ENCODE results near the gene C2CD5. TPM values are rescaled to one million over a fixed set of nuclear protein-coding genes. Genes with fewer than 3 reads are reported as not detected.

Gene C2CD5
- total RNA-seq: 17.1 to 30.5 TPM (median 17.3 TPM) in 3 replicates
- long read RNA-seq, full-length matches to known transcripts: 7 of 17 reads
- long read RNA-seq, partial matches to known transcripts: 3 of 17 reads
- long read RNA-seq, other reads (novel, unspliced or antisense): 7 of 17 reads

DNA sequence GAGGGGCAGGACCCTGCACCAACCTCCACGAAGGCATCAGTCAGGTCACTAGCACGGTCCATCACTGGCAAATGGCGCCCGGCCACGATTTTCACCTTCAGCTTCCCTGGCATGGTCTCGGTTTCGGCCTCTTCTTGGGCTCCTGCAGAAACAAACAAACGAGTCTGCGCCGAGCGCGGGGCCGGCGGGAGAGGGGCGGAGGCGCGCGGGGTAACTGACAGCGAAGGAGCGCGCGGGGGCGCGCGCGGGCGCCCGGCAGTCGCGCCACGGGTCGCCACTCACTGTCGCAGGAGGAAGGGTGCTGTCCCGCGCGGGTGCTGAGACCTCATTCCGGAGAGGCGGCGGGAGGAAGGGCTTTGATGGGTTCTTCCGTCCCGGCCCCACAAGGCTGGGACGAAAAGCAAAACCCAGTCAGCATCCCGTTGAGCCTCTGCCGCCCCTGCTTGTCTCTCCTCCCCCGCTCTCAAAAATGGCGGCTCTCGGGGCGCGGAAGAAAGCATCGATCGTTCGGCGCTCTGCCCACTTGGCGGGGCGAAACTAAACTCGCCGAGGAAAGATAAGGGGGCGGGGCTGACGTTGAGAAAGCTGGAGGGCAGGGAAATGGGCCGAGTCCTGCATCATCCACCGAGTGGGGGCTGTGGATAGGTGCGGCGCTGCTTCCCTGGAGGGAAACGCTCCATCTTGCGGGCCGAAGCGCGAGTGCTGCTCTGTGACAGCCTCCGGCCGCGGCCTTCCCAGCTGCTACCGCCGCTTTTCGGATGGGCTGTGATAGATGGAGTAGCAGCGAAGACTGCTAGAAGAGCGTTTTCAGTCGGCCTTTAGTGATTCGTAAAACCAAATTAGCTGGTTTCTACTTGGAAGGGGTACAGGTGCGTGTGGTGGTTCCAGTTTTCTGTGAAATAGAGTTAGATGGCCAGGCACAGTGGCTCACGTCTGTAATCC, at the start of gene C2CD5:
Gene C2CD5, minus strand, starts transcription at position 505 of the 942 bp plus-strand sequence. Its CDS starts 392 bp downstream, at position 113.
- TF ChIP-seq, protein P1, sequence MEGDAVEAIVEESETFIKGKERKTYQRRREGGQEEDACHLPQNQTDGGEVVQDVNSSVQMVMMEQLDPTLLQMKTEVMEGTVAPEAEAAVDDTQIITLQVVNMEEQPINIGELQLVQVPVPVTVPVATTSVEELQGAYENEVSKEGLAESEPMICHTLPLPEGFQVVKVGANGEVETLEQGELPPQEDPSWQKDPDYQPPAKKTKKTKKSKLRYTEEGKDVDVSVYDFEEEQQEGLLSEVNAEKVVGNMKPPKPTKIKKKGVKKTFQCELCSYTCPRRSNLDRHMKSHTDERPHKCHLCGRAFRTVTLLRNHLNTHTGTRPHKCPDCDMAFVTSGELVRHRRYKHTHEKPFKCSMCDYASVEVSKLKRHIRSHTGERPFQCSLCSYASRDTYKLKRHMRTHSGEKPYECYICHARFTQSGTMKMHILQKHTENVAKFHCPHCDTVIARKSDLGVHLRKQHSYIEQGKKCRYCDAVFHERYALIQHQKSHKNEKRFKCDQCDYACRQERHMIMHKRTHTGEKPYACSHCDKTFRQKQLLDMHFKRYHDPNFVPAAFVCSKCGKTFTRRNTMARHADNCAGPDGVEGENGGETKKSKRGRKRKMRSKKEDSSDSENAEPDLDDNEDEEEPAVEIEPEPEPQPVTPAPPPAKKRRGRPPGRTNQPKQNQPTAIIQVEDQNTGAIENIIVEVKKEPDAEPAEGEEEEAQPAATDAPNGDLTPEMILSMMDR (IDR thresholded peaks at IDR 0.05): peak; percentile 67
- peaks cover 4% of the 10 kb centered on the region for H3K36me3 Mint-ChIP-seq (ENCODE audit: low read depth)
- H3K4me3 Mint-ChIP-seq (ENCODE audit: unreplicated experiment): peak within 1 kb of the TSS; percentile 89
- peak; percentile 98 for DNase-seq (ENCODE audit: low spot score)
- no peaks in the 10 kb centered on the region for H3K27me3 Mint-ChIP-seq (ENCODE audit: low read depth)
- H3K9me3 Mint-ChIP-seq (ENCODE audit: low read depth): peaks cover 3% of the 10 kb centered on the region
- H3K27ac Mint-ChIP-seq (ENCODE audit: unreplicated experiment): peak within 1 kb of the TSS; percentile 94
- H3K4me1 Mint-ChIP-seq (ENCODE audit: low read depth): peaks cover 27% of the 10 kb centered on the region

- no peak overlapping the region for H3K4me3 Mint-ChIP-seq (ENCODE audit: unreplicated experiment)
- TF ChIP-seq, protein P1 (IDR thresholded peaks at IDR 0.05): no peak
- no peaks in the 10 kb centered on the region for H3K9me3 Mint-ChIP-seq (ENCODE audit: low read depth)
- no peaks in the 10 kb centered on the region for H3K27me3 Mint-ChIP-seq (ENCODE audit: low read depth)
- no peak overlapping the region for H3K27ac Mint-ChIP-seq (ENCODE audit: unreplicated experiment)
- no peaks in the 10 kb centered on the region for H3K36me3 Mint-ChIP-seq (ENCODE audit: low read depth)
- DNase-seq (ENCODE audit: low spot score): no peak
- H3K4me1 Mint-ChIP-seq (ENCODE audit: low read depth): peaks cover 4% of the 10 kb centered on the region
Measured at GRCh38 chr12:22593864-22594263, 49.5 kb upstream of the C2CD5 start.

DNA sequence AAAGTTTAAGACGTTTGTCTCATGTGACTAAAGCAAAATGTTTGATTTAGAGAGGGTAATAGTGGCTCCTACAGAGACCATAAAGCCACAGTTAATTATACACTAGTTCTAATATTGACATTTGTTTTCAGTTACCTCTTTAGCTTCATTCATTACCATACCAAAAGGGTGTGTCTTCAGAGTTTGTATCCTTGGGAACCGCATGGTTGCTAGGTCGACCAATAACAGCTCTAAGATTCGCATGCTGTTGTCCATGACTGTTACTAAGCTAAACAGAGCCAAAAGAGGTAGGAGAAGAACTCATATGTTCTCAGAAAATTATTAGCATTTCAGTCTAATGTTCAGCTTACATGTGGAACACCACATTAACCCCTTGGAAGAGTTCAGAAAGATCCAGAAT, 44.5 kb upstream of the C2CD5 start:
- H3K36me3 Mint-ChIP-seq (ENCODE audit: low read depth): no peaks in the 10 kb centered on the region
- no peak overlapping the region for H3K4me3 Mint-ChIP-seq (ENCODE audit: unreplicated experiment)
- H3K9me3 Mint-ChIP-seq (ENCODE audit: low read depth): no peaks in the 10 kb centered on the region
- no peaks in the 10 kb centered on the region for H3K27me3 Mint-ChIP-seq (ENCODE audit: low read depth)
- no peak for DNase-seq (ENCODE audit: low spot score)
- peaks cover under 1% of the 10 kb centered on the region for H3K4me1 Mint-ChIP-seq (ENCODE audit: low read depth)
- TF ChIP-seq, protein P1 (IDR thresholded peaks at IDR 0.05): no peak
- no peak overlapping the region for H3K27ac Mint-ChIP-seq (ENCODE audit: unreplicated experiment)

GRCh38 chr12:22578328-22578727, 34.0 kb upstream of the C2CD5 start:
- peaks cover 3% of the 10 kb centered on the region for H3K9me3 Mint-ChIP-seq (ENCODE audit: low read depth)
- no peaks in the 10 kb centered on the region for H3K27me3 Mint-ChIP-seq (ENCODE audit: low read depth)

GRCh38 chr12:22577667-22578066, 33.3 kb upstream of the C2CD5 start:
- no peaks in the 10 kb centered on the region for H3K36me3 Mint-ChIP-seq (ENCODE audit: low read depth)
- TF ChIP-seq, protein P1 (IDR thresholded peaks at IDR 0.05): no peak
- H3K4me1 Mint-ChIP-seq (ENCODE audit: low read depth): peaks cover 6% of the 10 kb centered on the region
- no peak overlapping the region for H3K4me3 Mint-ChIP-seq (ENCODE audit: unreplicated experiment)
- H3K9me3 Mint-ChIP-seq (ENCODE audit: low read depth): peaks cover 3% of the 10 kb centered on the region
- no peak for DNase-seq (ENCODE audit: low spot score)
- H3K27me3 Mint-ChIP-seq (ENCODE audit: low read depth): no peaks in the 10 kb centered on the region
- no peak overlapping the region for H3K27ac Mint-ChIP-seq (ENCODE audit: unreplicated experiment)

More at GRCh38 chr12:22578328-22578727, 34.0 kb upstream of the C2CD5 start:
- Mint-ChIP-seq H3K36me3 (ENCODE audit: low read depth) (no peaks in the 10 kb centered on the region), H3K4me3 (ENCODE audit: unreplicated experiment) (no peak overlapping the region), H3K27ac (ENCODE audit: unreplicated experiment) (no peak overlapping the region), H3K4me1 (ENCODE audit: low read depth) (peaks cover 6% of the 10 kb centered on the region)
- no peak for DNase-seq (ENCODE audit: low spot score)
- TF ChIP-seq, protein P1 (IDR thresholded peaks at IDR 0.05): no peak

All from chondrocyte (in vitro differentiated cells).